ENCODE measurements around the gene COL23A1.

The COL23A1 gene

GRCh38 chr5:178398901-178399700 is 191.1 kb downstream of the COL23A1 start:
- DNase-seq (ENCODE audit: low read depth, low spot score): no peak

- no peak for DNase-seq (ENCODE audit: low read depth, low spot score)
Measured at GRCh38 chr5:178396796-178397720, 193.1 kb downstream of the COL23A1 start.

- no peak for DNase-seq (ENCODE audit: low read depth, low spot score)
Measured at GRCh38 chr5:178394074-178394473, 196.1 kb downstream of the COL23A1 start.

GRCh38 chr5:178392931-178393394 is 197.2 kb downstream of the COL23A1 start:
- DNase-seq (ENCODE audit: low read depth, low spot score): no peak

- no peak for DNase-seq (ENCODE audit: low read depth, low spot score)
Measured at GRCh38 chr5:178392386-178392785, 197.8 kb downstream of the COL23A1 start.

- DNase-seq (ENCODE audit: low read depth, low spot score): no peak
Measured at GRCh38 chr5:178391480-178391879, 198.7 kb downstream of the COL23A1 start.

GRCh38 chr5:178389796-178390195 is 200.4 kb downstream of the COL23A1 start:
- DNase-seq (ENCODE audit: low read depth, low spot score): no peak

GRCh38 chr5:178389026-178389729 is 201.0 kb downstream of the COL23A1 start:
- no peak for DNase-seq (ENCODE audit: low read depth, low spot score)

- no peak for DNase-seq (ENCODE audit: low read depth, low spot score)
Measured at GRCh38 chr5:178388386-178389025, 201.7 kb downstream of the COL23A1 start.

- DNase-seq (ENCODE audit: low read depth, low spot score): no peak
Measured at GRCh38 chr5:178387856-178388190, 202.4 kb downstream of the COL23A1 start.

GRCh38 chr5:178387061-178387855 is 202.9 kb downstream of the COL23A1 start:
- DNase-seq (ENCODE audit: low read depth, low spot score): no peak

GRCh38 chr5:178386336-178386931 is 203.8 kb downstream of the COL23A1 start:
- DNase-seq (ENCODE audit: low read depth, low spot score): no peak

GRCh38 chr5:178385496-178385890 is 204.7 kb downstream of the COL23A1 start:
- no peak for DNase-seq (ENCODE audit: low read depth, low spot score)

- DNase-seq (ENCODE audit: low read depth, low spot score): no peak
Measured at GRCh38 chr5:178384816-178385495, 205.2 kb downstream of the COL23A1 start.

GRCh38 chr5:178383919-178384815 is 206.0 kb downstream of the COL23A1 start:
- DNase-seq (ENCODE audit: low read depth, low spot score): no peak

- DNase-seq (ENCODE audit: low read depth, low spot score): no peak
Measured at GRCh38 chr5:178383301-178383918, 206.8 kb downstream of the COL23A1 start.

- no peak for DNase-seq (ENCODE audit: low read depth, low spot score)
Measured at GRCh38 chr5:178382754-178383164, 207.4 kb downstream of the COL23A1 start.

Data from smooth muscle cell of the brain vasculature (primary cell).